ENCODE results near the gene KANK3. TPM values are rescaled to one million over a fixed set of nuclear protein-coding genes. Genes with fewer than 3 reads are reported as not detected.

KANK3 gene
- total and polyA plus RNA-seq, 2 of the 8 experiments (the other 6 are each of a cell fraction or from before 2014, with no cell fraction given): 2.5 to 4.2 TPM

GRCh38 chr19:8389891-8390616 lies 47.0 kb upstream of the KANK3 start, which contains the start of gene RAB11B (continued):
- TF ChIP-seq SP2 (IDR thresholded peaks at IDR 0.05; ENCODE audit: low read length) (peak; percentile 93), CBX8 (IDR thresholded peaks at IDR 0.05; ENCODE audit: borderline replicate concordance, low read depth, low read length) (no peak), ASH2L (IDR thresholded peaks at IDR 0.05; ENCODE audit: low read length) (no peak), EGR1 (IDR thresholded peaks at IDR 0.05; ENCODE audit: borderline replicate concordance, low read depth, low read length) (no peak), TBP (IDR thresholded peaks at IDR 0.05; ENCODE audit: low read depth, low read length) (peak; percentile 84; the same call in 1 of the 2 replicates), BACH1 (IDR thresholded peaks at IDR 0.05; ENCODE audit: low read length) (no peak), NANOG (IDR thresholded peaks at IDR 0.05; ENCODE audit: insufficient read depth, low read depth, low read length, poor library complexity, severe bottlenecking) (peak; percentile 56), RBBP5 (IDR thresholded peaks at IDR 0.05; ENCODE audit: borderline replicate concordance, low read depth, low read length) (no peak), CBX5 (IDR thresholded peaks at IDR 0.05; ENCODE audit: low read depth, low read length) (no peak), POU5F1 (IDR thresholded peaks at IDR 0.05; ENCODE audit: low read depth, low read length) (no peak), CREB1 (IDR thresholded peaks at IDR 0.05) (peak; percentile 99), GABPA (IDR thresholded peaks at IDR 0.05; ENCODE audit: borderline replicate concordance, insufficient read depth, low read length) (peak; percentile 78), MAFK (IDR thresholded peaks at IDR 0.05; ENCODE audit: low read depth, low read length) (no peak), BCL11A (IDR thresholded peaks at IDR 0.05; ENCODE audit: low read depth in 2 of 2, low read length in 2 of 2) (no peak), JUN (IDR thresholded peaks at IDR 0.05; ENCODE audit: low read depth, low read length) (peak; percentile 98), SIRT6 (IDR thresholded peaks at IDR 0.05; ENCODE audit: low read length) (no peak), TAF1 (IDR thresholded peaks at IDR 0.05; ENCODE audit: low read depth, low read length) (peak; percentile 79), RFX5 (IDR thresholded peaks at IDR 0.05; ENCODE audit: borderline replicate concordance, low read depth, low read length) (no peak), JUND (IDR thresholded peaks at IDR 0.05; ENCODE audit: low read length) (peak; percentile 100), RNF2 (IDR thresholded peaks at IDR 0.05; ENCODE audit: borderline replicate concordance, low read depth, low read length, missing control alignments, poor library complexity, severe bottlenecking) (no peak), ATF3 (IDR thresholded peaks at IDR 0.05; ENCODE audit: insufficient read depth, low read depth, low read length) (peak; percentile 36; the same call in 1 of the 2 replicates), HDAC2 (IDR thresholded peaks at IDR 0.05; ENCODE audit: borderline replicate concordance in 1 of 2, low read depth in 2 of 2, low read length in 2 of 2) (no peak; a peak in 1 of 4 replicates)
- TF ChIP-seq, protein P1, sequence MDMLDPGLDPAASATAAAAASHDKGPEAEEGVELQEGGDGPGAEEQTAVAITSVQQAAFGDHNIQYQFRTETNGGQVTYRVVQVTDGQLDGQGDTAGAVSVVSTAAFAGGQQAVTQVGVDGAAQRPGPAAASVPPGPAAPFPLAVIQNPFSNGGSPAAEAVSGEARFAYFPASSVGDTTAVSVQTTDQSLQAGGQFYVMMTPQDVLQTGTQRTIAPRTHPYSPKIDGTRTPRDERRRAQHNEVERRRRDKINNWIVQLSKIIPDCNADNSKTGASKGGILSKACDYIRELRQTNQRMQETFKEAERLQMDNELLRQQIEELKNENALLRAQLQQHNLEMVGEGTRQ (IDR thresholded peaks at IDR 0.05; ENCODE audit: low read length): no peak
